Endothelial cell of umbilical vein (primary cell): ENCODE results near the gene NEDD4L.

Source experiments
- EZH2 ChIP-seq: IDR thresholded peaks from 2 replicates; pipeline ENCODE4 v1.6.1; 2012; ENCODE audit warnings: borderline replicate concordance, low read depth, mild to moderate bottlenecking, moderate library complexity, low read length, inconsistent platforms; ENCODE audit not compliant: severe bottlenecking
- JUN ChIP-seq: IDR thresholded peaks from 2 replicates; pipeline ENCODE4 v1.6.1; 2011; ENCODE audit warnings: borderline replicate concordance, low read depth; ENCODE audit not compliant: insufficient read length, insufficient read depth
- MYC ChIP-seq: IDR thresholded peaks from one replicate; pipeline ENCODE4 v1.6.1; 2011; ENCODE audit warnings: mild to moderate bottlenecking, low read depth, low read length
- POLR2A ChIP-seq: IDR thresholded peaks from 2 replicates; pipeline ENCODE4 v1.6.1; 2012; ENCODE audit warnings: low read depth, mild to moderate bottlenecking, control low read depth, low read length
- TF ChIP-seq, protein P1 (sequence below), 2 donors: IDR thresholded peaks; 1 replicate in 1 of 2; 2 replicates in 1 of 2; pipeline ENCODE4 v1.5.1; 2011; ENCODE audit warnings: low read length in 2 of 2, mild to moderate bottlenecking in 2 of 2, moderate library complexity in 2 of 2, control low read depth in 1 of 2, inconsistent platforms in 1 of 2, low read depth in 1 of 2; ENCODE audit not compliant: insufficient read depth in 1 of 2; ENCODE audit errors: extremely low read depth in 1 of 2

DNA sequence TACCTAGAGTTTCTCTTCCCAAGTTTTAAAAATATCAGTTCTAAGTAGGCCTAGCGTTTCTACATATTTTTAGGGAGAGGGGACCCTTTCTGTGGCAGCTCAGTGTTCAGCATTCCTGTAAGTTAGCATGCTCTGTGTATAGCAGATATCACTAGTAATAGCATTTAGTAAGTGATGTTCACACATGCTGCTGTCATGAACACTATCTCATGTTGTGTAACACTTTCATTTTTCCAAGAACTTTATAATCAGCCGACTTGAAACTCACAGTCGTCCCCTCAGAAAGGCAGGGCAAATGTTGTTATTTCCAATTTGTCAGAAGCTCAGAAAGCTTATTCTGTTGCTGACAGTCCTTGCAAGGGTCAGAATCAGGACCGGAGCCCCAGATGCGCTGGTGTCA is 317.2 kb downstream of the NEDD4L start:
- TF ChIP-seq, protein P1, sequence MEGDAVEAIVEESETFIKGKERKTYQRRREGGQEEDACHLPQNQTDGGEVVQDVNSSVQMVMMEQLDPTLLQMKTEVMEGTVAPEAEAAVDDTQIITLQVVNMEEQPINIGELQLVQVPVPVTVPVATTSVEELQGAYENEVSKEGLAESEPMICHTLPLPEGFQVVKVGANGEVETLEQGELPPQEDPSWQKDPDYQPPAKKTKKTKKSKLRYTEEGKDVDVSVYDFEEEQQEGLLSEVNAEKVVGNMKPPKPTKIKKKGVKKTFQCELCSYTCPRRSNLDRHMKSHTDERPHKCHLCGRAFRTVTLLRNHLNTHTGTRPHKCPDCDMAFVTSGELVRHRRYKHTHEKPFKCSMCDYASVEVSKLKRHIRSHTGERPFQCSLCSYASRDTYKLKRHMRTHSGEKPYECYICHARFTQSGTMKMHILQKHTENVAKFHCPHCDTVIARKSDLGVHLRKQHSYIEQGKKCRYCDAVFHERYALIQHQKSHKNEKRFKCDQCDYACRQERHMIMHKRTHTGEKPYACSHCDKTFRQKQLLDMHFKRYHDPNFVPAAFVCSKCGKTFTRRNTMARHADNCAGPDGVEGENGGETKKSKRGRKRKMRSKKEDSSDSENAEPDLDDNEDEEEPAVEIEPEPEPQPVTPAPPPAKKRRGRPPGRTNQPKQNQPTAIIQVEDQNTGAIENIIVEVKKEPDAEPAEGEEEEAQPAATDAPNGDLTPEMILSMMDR (IDR thresholded peaks at IDR 0.05; ENCODE audit: extremely low read depth in 1 of 2, insufficient read depth in 1 of 2, low read depth in 1 of 2, low read length in 2 of 2), result no peak
- no peak for TF ChIP-seq MYC
- TF ChIP-seq POLR2A, result no peak
- no peak for TF ChIP-seq EZH2
- TF ChIP-seq JUN, result no peak
